ENCODE results near the gene CGNL1.
A peak's percentile ranks its signal among the peaks of the same experiment; 100 is the strongest.

CGNL1 gene

GRCh38 chr15:57386976-57387375 lies 10.7 kb downstream of the CGNL1 start:
- no peak for DNase-seq

- DNase-seq, result no peak
Measured at GRCh38 chr15:57387564-57388076, 11.3 kb downstream of the CGNL1 start.

GRCh38 chr15:57388464-57388863 lies 12.2 kb downstream of the CGNL1 start:
- no peak for DNase-seq

DNA sequence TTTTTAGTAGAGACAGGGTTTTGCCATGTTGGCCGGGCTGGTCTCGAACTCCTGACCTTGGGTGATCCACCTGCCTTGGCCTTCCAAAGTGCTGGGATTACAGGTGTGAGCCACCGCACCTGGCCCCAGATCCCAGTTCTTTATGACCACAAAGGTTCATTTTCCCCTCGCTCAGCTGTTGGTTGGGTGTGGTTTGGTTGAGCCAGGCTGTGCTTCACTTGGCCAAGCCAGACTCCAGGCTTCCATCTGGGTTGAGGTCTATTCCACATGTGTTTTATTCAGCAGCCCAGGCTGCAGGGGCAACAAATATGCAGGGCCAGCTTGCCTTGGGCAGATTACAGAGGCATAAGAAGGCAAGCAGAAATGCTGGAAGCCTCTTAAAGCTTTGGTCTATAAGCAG lies 13.7 kb downstream of the CGNL1 start:
- no peak for DNase-seq

DNA sequence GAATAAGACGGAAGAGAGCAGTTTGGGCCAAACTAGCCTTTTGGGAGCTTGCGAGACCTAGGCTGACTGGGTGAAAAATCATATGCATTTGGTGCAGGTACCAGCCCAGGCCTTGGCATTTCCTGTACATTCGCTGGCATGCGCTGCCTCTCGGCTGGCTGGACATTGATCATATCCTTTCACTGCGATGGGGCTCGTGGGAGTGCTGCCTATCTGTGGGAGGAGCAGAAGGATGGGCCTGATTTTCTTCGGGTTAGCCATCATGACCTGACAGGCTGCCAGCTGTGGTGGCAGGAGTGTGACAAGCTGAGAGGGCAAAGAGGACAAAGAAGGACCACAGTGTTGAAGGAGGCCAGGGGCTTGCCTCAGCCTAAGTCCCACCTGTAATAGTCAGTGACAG lies 14.3 kb downstream of the CGNL1 start:
- DNase-seq, result no peak

- DNase-seq, result no peak
Measured at GRCh38 chr15:57391537-57391936, 15.2 kb downstream of the CGNL1 start.

DNA sequence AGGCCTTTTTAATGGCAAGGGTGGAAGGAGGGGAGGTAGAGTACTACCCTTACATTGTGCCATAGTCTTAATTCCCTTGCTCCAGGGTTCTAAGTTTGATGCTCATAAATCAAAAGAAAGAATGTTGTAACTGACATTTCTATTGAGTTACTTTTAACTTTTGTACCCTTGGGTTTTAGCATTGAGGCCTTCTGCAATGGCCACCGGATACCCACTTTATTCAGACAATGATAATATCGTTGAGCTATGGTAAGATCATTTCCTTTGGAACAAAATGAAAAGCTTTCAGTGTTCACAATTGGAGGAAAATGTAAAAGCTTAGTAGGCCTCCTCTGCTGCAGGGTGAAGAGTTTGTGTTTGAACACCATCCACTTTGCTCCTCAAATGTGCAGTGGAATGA lies 16.8 kb downstream of the CGNL1 start:
- DNase-seq, result no peak

GRCh38 chr15:57395292-57395691 lies 19.0 kb downstream of the CGNL1 start:
- DNase-seq, result peak in 1 of 2 experiments; percentile 43

DNA sequence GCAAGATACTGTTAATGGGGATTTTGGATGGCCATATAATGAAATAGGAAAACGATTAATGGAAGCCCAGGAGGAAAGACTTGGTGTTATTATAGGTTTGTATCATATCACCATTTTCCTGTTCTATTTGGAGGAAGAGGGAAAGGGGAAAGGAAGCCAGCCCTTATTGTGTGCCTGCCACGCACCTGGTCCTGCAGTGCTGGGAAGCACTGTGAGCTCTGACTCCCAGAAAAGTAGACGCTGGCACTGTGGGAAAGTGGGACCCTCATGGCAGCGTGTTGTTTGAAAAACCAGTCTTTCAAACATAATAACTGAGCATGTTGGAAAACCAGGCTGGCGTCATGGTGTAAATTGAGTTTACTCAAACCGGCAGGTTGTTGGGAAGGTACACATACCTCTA lies 22.0 kb downstream of the CGNL1 start:
- DNase-seq, result no peak

- DNase-seq, result no peak
Measured at GRCh38 chr15:57401546-57401945, 25.2 kb downstream of the CGNL1 start.

- DNase-seq, result no peak
Measured at GRCh38 chr15:57403017-57403416, 26.7 kb downstream of the CGNL1 start.

- DNase-seq, result no peak
Measured at GRCh38 chr15:57403566-57404325, 27.4 kb downstream of the CGNL1 start.

DNA sequence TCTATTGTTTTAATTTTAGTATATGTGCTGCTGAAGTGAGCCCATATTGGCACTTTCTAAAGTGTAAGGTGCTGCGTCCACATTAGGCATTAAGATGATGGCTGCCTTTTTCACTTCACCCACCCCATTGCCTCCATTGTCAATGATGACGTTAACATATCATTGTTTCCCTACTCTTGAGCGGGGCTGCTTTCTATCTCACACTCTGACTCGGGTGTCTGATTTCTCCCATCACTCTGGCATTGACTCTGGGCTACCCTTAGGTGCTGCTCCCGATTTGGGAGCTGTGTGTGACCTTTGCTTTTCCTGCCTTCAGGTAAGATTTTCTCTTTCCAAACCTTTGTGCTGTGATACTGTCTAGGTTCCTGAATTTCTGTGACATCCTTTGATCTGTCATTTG lies 28.8 kb downstream of the CGNL1 start:
- DNase-seq, result no peak

DNA sequence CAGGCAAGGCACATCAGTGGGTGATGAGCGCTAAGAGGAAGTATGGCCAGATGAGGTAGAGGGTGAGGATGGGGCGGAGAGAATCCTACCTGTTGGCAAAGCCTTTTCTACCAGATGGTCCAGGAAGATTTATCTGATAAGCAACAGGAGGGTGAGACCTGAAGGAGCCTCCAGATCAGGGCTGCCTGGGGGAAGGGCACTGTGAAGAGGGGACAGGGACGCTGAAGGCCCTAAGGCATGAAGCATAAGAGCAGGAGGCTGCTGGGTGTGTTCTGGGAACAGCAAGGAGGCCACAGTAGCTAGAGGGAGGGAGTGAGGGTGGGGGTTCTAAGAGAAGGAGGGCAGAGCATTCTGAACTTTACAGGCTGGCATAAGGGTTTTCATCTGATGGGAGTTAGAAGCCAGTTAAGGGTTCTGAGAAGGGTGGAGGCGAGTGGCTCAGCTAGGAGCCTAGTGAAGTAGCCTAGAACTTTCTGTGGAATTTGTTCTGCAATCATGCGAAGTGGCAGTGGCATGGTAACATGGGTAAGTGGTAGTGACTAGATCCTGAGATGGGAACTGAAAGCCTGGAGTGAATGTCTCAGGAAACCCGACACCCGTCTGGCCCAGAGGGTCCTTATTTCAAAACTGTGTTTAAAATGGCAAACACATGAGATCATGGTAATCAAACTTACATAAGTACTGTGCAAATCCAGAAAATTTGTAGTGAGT lies 29.9 kb downstream of the CGNL1 start:
- DNase-seq, result no peak

DNA sequence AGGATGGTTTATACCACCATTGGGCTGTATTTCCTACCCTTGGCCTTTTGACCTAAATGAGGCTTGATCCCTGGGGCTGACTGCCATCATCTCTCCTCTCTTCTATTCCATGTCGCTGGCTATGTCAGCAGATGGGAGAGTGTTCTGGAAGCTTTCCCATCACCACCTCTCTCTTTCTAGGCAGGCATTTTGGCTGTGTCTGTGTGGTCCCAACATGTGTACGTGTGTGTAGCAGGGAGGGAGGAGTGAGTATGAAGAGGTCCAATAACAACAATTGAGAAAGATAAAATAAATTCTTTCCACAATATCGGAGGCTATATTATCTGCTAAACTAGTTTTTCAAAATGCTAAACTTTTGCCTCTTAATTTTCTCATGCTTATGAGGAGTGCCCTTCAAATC lies 34.1 kb downstream of the CGNL1 start:
- no peak for DNase-seq

DNA sequence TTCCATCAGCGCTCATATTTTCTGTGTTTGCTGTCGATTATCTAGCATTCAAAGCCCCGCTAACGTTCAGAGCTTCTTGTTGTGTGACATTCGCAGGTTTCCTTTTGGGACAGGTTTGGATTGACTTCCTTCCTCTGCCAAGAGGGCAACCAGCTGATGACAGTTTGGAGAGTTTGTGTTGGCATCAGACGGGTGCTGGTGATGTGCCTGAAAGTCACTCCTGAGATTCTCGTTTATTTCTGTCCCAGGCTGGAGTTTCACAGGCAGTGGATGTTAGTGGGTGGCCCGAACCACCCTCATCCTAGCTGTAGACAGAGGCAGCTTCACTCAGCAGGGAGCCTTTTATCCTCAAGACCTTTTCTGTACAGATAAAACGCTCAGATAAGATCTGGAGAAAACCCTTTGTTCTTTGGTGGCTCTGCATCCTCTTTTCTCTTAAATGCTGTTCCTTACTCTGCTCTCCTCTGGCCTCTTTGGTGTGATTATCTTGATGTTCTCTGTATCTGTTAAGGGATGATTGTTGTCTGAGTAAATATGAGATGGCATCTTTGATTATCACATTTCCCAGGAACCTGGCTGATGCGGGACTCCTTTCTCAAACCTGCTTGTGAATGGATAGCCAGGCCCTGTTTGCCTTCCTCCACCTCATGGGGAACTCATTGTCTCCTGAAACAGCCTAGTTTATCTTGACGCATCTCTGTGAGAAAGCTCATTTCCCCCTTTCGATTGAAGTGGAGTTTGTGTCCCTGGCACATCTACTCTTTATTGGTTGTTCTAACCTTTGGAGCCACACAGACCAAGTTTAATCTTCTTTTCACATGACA lies 35.9 kb downstream of the CGNL1 start:
- no peak for DNase-seq

GRCh38 chr15:57415602-57416001 lies 39.3 kb downstream of the CGNL1 start:
- DNase-seq, result no peak

DNA sequence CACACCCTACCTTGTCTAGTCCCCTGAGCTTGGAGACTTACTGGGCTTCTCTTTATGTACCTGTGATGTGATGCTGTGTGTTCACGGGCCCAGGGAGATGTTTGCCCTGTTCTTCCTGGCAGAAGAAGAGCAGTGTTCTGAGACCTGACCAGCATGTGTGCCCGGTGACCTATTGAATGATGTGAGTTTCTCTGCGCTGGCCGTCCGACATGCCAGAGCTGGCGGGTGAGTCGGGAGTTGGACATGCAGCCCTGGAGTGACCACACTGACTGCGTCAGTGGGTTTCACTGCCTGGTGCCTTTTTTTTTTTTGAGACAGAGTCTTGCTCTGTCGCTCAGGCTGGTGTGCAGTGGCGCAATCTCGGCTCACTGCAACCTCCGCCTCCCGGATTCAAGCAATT lies 42.3 kb downstream of the CGNL1 start:
- no peak for DNase-seq

GRCh38 chr15:57419335-57419734 lies 43.0 kb downstream of the CGNL1 start:
- no peak for DNase-seq

- no peak for DNase-seq
Measured at GRCh38 chr15:57421110-57421509, 44.8 kb downstream of the CGNL1 start.

DNA sequence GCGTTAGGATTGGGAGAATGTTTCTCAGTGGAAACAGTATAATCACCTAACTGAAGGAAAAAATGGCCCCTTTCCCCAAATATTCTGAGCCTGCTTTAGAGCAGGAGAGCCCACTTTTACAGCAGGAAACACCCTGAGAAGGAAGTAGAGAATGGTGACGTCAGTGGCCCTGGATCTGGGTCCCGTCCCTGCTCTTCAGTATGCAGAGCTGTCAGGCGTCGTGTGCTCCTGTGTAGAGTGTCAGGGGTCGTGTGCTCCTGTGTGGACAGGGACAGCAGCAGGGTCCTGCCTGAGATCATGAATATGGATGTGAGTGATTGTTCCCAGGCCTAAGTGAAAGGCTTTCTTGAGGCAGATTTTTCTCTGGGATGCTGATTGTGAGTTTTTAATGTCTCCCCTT lies 45.2 kb downstream of the CGNL1 start:
- no peak for DNase-seq

GRCh38 chr15:57422113-57422754 lies 45.9 kb downstream of the CGNL1 start:
- no peak for DNase-seq

DNA sequence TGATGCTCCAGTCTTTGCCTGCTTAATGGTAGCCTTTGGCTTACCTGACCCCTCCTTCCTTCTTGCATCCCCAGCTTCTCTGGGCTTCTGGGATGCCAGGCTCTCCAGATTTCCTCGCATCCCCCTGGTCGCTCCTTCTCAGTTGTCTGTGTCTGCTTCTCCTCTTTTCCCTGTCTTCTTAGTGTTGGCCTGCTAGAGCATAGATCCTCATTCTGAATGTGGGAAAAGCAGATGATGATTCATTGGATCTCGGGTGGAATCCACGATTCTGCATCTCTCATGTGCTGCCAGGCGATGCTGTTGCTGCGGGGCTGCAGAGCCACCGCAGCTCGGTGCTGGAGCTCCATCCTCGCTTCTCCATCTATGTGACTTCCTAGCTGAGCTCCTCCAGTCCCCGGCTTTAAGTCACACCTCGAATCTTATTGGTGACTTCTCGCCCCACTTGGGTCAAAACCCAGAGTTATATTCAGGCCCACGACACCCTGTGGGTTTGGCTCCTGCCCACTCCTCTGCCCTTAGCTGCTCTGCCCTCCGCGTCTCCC lies 47.4 kb downstream of the CGNL1 start:
- no peak for DNase-seq

Measured in NCI-H446 (cell line).